ENCODE measurements around the gene ABCG8. TPM values are rescaled to one million over a fixed set of nuclear protein-coding genes. Genes with fewer than 3 reads are reported as not detected.

Gene ABCG8
- total and polyA plus RNA-seq, 9 of the 15 experiments (the other 6 are each of a cell fraction or from before 2014, with no cell fraction given) = not detected

GRCh38 chr2:43906448-43907109 is 67.8 kb downstream of the ABCG8 start:
- no peak for ATAC-seq
- TF ChIP-seq DIDO1 (tag; IDR thresholded peaks at IDR 0.05; ENCODE audit: low read depth) = no peak
- TF ChIP-seq SPI1 (IDR thresholded peaks at IDR 0.05; ENCODE audit: borderline replicate concordance, low read depth, low read length) = no peak
- no peak for TF ChIP-seq HDAC2 (IDR thresholded peaks at IDR 0.05)
- no peak for TF ChIP-seq CEBPG (CRISPR knock-in tag; IDR thresholded peaks at IDR 0.05)
- no peak for TF ChIP-seq CEBPG (tag; conservative IDR thresholded peaks at IDR 0.05 in 1 of 2, IDR thresholded peaks at IDR 0.05 in 1 of 2)
- TF ChIP-seq NR2F6 (CRISPR knock-in tag; IDR thresholded peaks at IDR 0.05) = no peak
- TF ChIP-seq HMBOX1 (IDR thresholded peaks at IDR 0.05) = no peak
- TF ChIP-seq SRSF9 (IDR thresholded peaks at IDR 0.05; ENCODE audit: borderline replicate concordance, low read depth, low read length) = no peak
- TF ChIP-seq ZNF436 (CRISPR knock-in tag; IDR thresholded peaks at IDR 0.05) = no peak
- TF ChIP-seq MBD2 (IDR thresholded peaks at IDR 0.05; ENCODE audit: borderline replicate concordance, low read depth) = no peak
- no peak for TF ChIP-seq E4F1 (CRISPR knock-in tag; IDR thresholded peaks at IDR 0.05; ENCODE audit: borderline replicate concordance)
- no peak for TF ChIP-seq HES1 (IDR thresholded peaks at IDR 0.05; ENCODE audit: low read depth)
- TF ChIP-seq SRSF7 (optimal IDR thresholded peaks at IDR 0.05; ENCODE audit: low read depth, low read length) = no peak
- TF ChIP-seq CTCF (IDR thresholded peaks at IDR 0.05 in 2 of 3, conservative IDR thresholded peaks at IDR 0.05 in 1 of 3; ENCODE audit: insufficient read depth in 2 of 3, low read depth in 1 of 3, low read length in 3 of 3) = no peak
- no peak for TF ChIP-seq SNRNP70 (optimal IDR thresholded peaks at IDR 0.05; ENCODE audit: low read depth, low read length)
- Histone ChIP-seq H3K9me1 (ENCODE audit: control insufficient read depth, insufficient read depth, low read length) (no peaks in the 10 kb centered on the region), H3K27ac (ENCODE audit: extremely low read depth, low read depth, low read length) (no peak overlapping the region), H3K9ac (ENCODE audit: insufficient read depth in 1 of 2, low read depth in 2 of 2, low read length in 2 of 2) (no peak overlapping the region), H3K36me3 (ENCODE audit: control insufficient read depth, insufficient read depth, low read length) (peaks cover 92% of the 10 kb centered on the region), H3K4me3 (no peak overlapping the region), H3K4me2 (ENCODE audit: insufficient read depth, low read length) (no peak overlapping the region), H3K79me2 (ENCODE audit: control insufficient read depth, insufficient read depth, low read length) (peaks cover 3% of the 10 kb centered on the region; the same call in 1 of the 3 replicates), H3K4me1 (replicated peaks in 1 of 2; ENCODE audit: control insufficient read depth in 2 of 2, insufficient read depth in 2 of 2, low read length in 2 of 2) (no peaks in the 10 kb centered on the region), H3K27me3 (ENCODE audit: control insufficient read depth in 2 of 2, insufficient read depth in 2 of 2, low read length in 2 of 2) (no peaks in the 10 kb centered on the region), H3K9me3 (replicated peaks; ENCODE audit: control insufficient read depth, insufficient read depth, low read depth, low read length) (no peaks in the 10 kb centered on the region), H2AFZ (ENCODE audit: low read depth, low read length) (no peak overlapping the region), H4K20me1 (replicated peaks; ENCODE audit: control insufficient read depth, insufficient read depth, low read length) (no peaks in the 10 kb centered on the region)
- no TSS peak for BruUV-seq (replicated peaks)
- FAIRE-seq = no peak
- no peak for DNase-seq (ENCODE audit: extremely low read depth in 1 of 4, low spot score in 3 of 4)
- POLR2A ChIA-PET = interaction anchor here (0.7 kb wide), 1 partner anchor 25 kb away, joined by 3 read pairs; no protein-coding TSS in a partner anchor
- in situ Hi-C loops (cut with MboI) = no loop called here
- CTCF ChIA-PET (ENCODE audit: low intra/inter-chr PET ratio) = no interaction called here
- 94% methylated on average over 6 of the region's 6 CpGs for WGBS (ENCODE audit: insufficient coverage, low coverage, missing lambda C conversion rate)
- intact Hi-C loops (cut with micrococcal nuclease) = no loop called here

All from K562 (cell line).